OCI-LY1 (cell line): ENCODE data around the gene PSME4.

Source experiments
- H2AFZ ChIP-seq: fragments of 200-600 bp; sonication (generic), shearing (Covaris generic); 2 replicates; pipeline ENCODE4 v1.6.0; 2014; ENCODE audit warnings: antibody characterized with exemption, mild to moderate bottlenecking, low read length
- H3F3A ChIP-seq: fragments of 200-600 bp; sonication (generic), shearing (Covaris generic); 2 replicates; pipeline ENCODE4 v1.6.0; 2014; ENCODE audit warnings: mild to moderate bottlenecking, antibody characterized with exemption, low read length, moderate library complexity; ENCODE audit not compliant: insufficient read depth
- H3K27ac ChIP-seq: fragments of 200-600 bp; sonication (generic); 2 replicates; pipeline ENCODE4 v1.5.1; 2014; ENCODE audit warnings: low read length, mixed run types, mild to moderate bottlenecking, low read depth; ENCODE audit not compliant: poor library complexity, severe bottlenecking
- H3K27me3 ChIP-seq: fragments of 200-600 bp; sonication (generic); 2 replicates; pipeline ENCODE4 v1.6.0; 2014; ENCODE audit warnings: antibody characterized with exemption, mild to moderate bottlenecking, low read length, moderate library complexity; ENCODE audit not compliant: insufficient read depth
- H3K36me3 ChIP-seq: fragments of 200-600 bp; sonication (generic); 2 replicates; pipeline ENCODE4 v1.6.1; 2014; ENCODE audit warnings: mild to moderate bottlenecking, antibody characterized with exemption, low read length, moderate library complexity, mixed read lengths; ENCODE audit not compliant: insufficient read depth
- H3K4me1 ChIP-seq: fragments of 200-600 bp; sonication (generic); 2 replicates; pipeline ENCODE4 v1.5.1; 2014; ENCODE audit warnings: mild to moderate bottlenecking, low read length, moderate library complexity; ENCODE audit not compliant: insufficient read depth, severe bottlenecking
- H3K4me2 ChIP-seq: fragments of 200-600 bp; sonication (generic), shearing (Covaris generic); 2 replicates; pipeline ENCODE4 v1.6.1; 2014; ENCODE audit warnings: low read length
- H3K4me3 ChIP-seq: fragments of 200-600 bp; sonication (generic); 2 replicates; pipeline ENCODE4 v1.5.1; 2014; ENCODE audit warnings: low read length, low read depth, mild to moderate bottlenecking, mixed read lengths; ENCODE audit not compliant: poor library complexity, severe bottlenecking
- H3K79me2 ChIP-seq: fragments of 200-600 bp; shearing (Covaris generic); 2 replicates; pipeline ENCODE4 v1.6.1; 2016; ENCODE audit warnings: mixed run types, low read length, mixed read lengths; ENCODE audit not compliant: insufficient read depth
- H3K9ac ChIP-seq: fragments of 200-600 bp; sonication (generic), shearing (Covaris generic); 2 replicates; pipeline ENCODE4 v1.6.1; 2014; ENCODE audit warnings: mild to moderate bottlenecking, low read length, mixed read lengths
- H3K9me2 ChIP-seq: fragments of 200-600 bp; sonication (generic), shearing (Covaris generic); 2 replicates; pipeline ENCODE4 v1.6.1; 2014; ENCODE audit warnings: low read depth, mild to moderate bottlenecking, low read length, mixed read lengths
- H3K9me3 ChIP-seq: fragments of 200-600 bp; shearing (Covaris generic); 2 replicates; pipeline ENCODE4 v1.6.1; 2014; ENCODE audit warnings: low read length, mixed read lengths
- H4K20me1 ChIP-seq: fragments of 200-600 bp; sonication (generic), shearing (Covaris generic); 2 replicates; pipeline ENCODE4 v1.6.0; 2016; ENCODE audit warnings: mild to moderate bottlenecking, low read length; ENCODE audit not compliant: insufficient read depth
- EZH2 ChIP-seq: fragments of 200-600 bp; sonication (generic), shearing (Covaris generic); IDR thresholded peaks from 2 replicates; pipeline ENCODE4 v1.8.0; 2017; ENCODE audit warnings: borderline replicate concordance, mixed run types, mild to moderate bottlenecking, antibody characterized with exemption, low read length, moderate library complexity, mixed read lengths
- TF ChIP-seq, protein P1 (sequence below): fragments of 200-600 bp; sonication (generic), shearing (Covaris generic); IDR thresholded peaks from 2 replicates; pipeline ENCODE4 v1.5.1; 2017; ENCODE audit warnings: mild to moderate bottlenecking, antibody characterized with exemption, low read length, moderate library complexity, mixed read lengths

Gene PSME4

DNA sequence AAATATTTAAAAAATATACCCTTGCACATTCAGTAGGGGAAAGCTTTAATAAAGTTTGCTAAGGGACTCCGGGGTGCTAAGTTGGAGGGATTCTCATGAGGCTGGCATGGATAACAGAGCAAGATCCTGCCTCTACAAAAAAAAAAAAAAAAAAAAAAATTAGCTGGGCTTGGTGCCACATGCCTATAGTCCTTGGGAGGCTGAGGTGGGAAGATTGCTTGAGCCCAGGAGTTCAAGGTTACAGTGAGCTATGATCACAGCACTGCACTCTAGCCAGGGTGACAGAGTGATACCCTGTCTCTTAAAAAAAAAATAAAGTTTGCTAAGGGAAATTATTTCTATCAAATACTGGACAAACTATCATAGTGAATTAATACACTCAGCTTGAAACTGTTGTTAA lies 93.7 kb downstream of the PSME4 start:
- H3K36me3 ChIP-seq, result peaks cover 89% of the 10 kb centered on the region
- no peaks in the 10 kb centered on the region for H3F3A ChIP-seq
- H3K9me3 ChIP-seq, result no peaks in the 10 kb centered on the region
- no peak overlapping the region for H3K9ac ChIP-seq
- H3K4me1 ChIP-seq, result no peaks in the 10 kb centered on the region
- TF ChIP-seq, protein P1, sequence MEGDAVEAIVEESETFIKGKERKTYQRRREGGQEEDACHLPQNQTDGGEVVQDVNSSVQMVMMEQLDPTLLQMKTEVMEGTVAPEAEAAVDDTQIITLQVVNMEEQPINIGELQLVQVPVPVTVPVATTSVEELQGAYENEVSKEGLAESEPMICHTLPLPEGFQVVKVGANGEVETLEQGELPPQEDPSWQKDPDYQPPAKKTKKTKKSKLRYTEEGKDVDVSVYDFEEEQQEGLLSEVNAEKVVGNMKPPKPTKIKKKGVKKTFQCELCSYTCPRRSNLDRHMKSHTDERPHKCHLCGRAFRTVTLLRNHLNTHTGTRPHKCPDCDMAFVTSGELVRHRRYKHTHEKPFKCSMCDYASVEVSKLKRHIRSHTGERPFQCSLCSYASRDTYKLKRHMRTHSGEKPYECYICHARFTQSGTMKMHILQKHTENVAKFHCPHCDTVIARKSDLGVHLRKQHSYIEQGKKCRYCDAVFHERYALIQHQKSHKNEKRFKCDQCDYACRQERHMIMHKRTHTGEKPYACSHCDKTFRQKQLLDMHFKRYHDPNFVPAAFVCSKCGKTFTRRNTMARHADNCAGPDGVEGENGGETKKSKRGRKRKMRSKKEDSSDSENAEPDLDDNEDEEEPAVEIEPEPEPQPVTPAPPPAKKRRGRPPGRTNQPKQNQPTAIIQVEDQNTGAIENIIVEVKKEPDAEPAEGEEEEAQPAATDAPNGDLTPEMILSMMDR, result no peak
- TF ChIP-seq EZH2, result no peak
- no peak overlapping the region for H3K4me2 ChIP-seq
- H3K79me2 ChIP-seq, result no peaks in the 10 kb centered on the region
- H3K27ac ChIP-seq, result no peak overlapping the region
- no peaks in the 10 kb centered on the region for H3K27me3 ChIP-seq
- H3K4me3 ChIP-seq, result no peak overlapping the region
- H4K20me1 ChIP-seq, result no peaks in the 10 kb centered on the region
- H3K9me2 ChIP-seq, result no peaks in the 10 kb centered on the region
- no peak overlapping the region for H2AFZ ChIP-seq

DNA sequence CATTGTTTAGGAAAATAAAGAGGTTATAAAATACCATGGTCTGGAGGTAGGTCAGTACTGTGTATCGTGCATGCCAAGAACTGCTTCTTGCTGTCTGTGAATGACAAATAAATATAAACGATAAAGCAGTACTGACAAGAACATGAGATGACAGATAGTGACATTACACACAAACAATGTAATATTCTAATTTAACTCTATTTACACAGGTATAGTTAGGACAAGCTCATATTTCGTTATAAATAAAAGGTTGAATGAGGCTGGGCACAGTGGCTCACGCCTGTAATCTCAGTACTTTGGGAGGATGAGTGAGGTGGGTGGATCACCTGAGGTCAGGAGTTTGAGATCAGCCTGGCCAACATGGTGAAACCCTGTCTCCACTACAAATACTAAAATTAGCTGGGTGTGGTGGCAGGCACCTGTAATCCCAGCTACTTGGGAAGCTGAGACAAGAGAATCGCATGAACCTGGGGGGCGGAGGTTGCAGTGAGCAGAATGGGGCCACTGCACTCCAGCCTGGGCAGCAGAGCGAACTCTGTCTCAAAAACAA lies 96.3 kb downstream of the PSME4 start:
- Histone ChIP-seq H3K27ac (no peak overlapping the region), H3K4me1 (no peaks in the 10 kb centered on the region), H3F3A (no peaks in the 10 kb centered on the region), H3K4me3 (no peak overlapping the region), H2AFZ (no peak overlapping the region), H3K4me2 (no peak overlapping the region), H3K9ac (no peak overlapping the region), H3K79me2 (no peaks in the 10 kb centered on the region), H3K9me2 (no peaks in the 10 kb centered on the region), H3K9me3 (no peaks in the 10 kb centered on the region), H4K20me1 (no peaks in the 10 kb centered on the region), H3K36me3 (peaks cover 84% of the 10 kb centered on the region), H3K27me3 (no peaks in the 10 kb centered on the region)
- TF ChIP-seq, protein P1, result no peak

DNA sequence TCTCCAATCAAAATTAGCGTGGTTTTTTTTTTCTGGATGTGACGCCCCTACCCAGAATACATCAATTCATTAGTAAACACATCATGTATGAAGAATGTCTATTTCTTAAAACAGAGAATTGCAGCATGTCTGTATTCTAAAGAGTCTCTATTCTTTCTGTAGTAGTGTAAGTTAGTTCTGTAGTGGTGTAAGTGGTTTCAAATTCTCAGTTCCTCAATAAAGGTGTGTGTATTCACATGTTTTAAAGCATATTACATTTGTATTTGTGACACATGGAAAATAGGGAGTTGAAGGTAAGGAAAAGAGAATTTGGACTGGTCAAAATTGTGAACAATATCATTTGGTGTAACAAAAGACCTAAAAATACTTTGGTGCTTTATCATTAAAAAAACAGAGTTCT lies 103.0 kb downstream of the PSME4 start:
- Histone ChIP-seq H3K9me3 (no peaks in the 10 kb centered on the region), H3K27ac (no peak overlapping the region), H2AFZ (no peak overlapping the region), H3F3A (no peaks in the 10 kb centered on the region; the same call in 1 of the 2 replicates), H3K27me3 (no peaks in the 10 kb centered on the region), H4K20me1 (no peaks in the 10 kb centered on the region), H3K4me2 (no peak overlapping the region), H3K79me2 (no peaks in the 10 kb centered on the region), H3K4me3 (no peak overlapping the region), H3K9ac (no peak overlapping the region), H3K4me1 (no peaks in the 10 kb centered on the region), H3K9me2 (no peaks in the 10 kb centered on the region), H3K36me3 (peaks cover 88% of the 10 kb centered on the region)
- TF ChIP-seq, protein P1, result no peak
- TF ChIP-seq EZH2, result no peak
